Epidermal melanocyte (primary cell): ENCODE data around the gene CBFA2T3.

ENCODE experiments used
- DNase-seq: peaks from one replicate; pipeline ENCODE4 v3.0.0; 2011; ENCODE audit warnings: low spot score; ENCODE audit not compliant: insufficient read length

CBFA2T3 gene

GRCh38 chr16:88963583-88963982 is 13.4 kb downstream of the CBFA2T3 start:
- DNase-seq, result no peak

- no peak for DNase-seq
Measured at GRCh38 chr16:88962478-88963152, 14.4 kb downstream of the CBFA2T3 start.

- no peak for DNase-seq
Measured at GRCh38 chr16:88961011-88961410, 16.0 kb downstream of the CBFA2T3 start.

GRCh38 chr16:88960516-88960915 is 16.5 kb downstream of the CBFA2T3 start:
- no peak for DNase-seq

GRCh38 chr16:88959022-88959421 is 18.0 kb downstream of the CBFA2T3 start:
- DNase-seq, result no peak

- no peak for DNase-seq
Measured at GRCh38 chr16:88957887-88958577, 19.0 kb downstream of the CBFA2T3 start.

- no peak for DNase-seq
Measured at GRCh38 chr16:88957433-88957767, 19.6 kb downstream of the CBFA2T3 start.

GRCh38 chr16:88956546-88957432 is 20.2 kb downstream of the CBFA2T3 start:
- no peak for DNase-seq

GRCh38 chr16:88955906-88956305 is 21.1 kb downstream of the CBFA2T3 start:
- DNase-seq, result no peak

- no peak for DNase-seq
Measured at GRCh38 chr16:88953003-88953690, 23.9 kb downstream of the CBFA2T3 start.

GRCh38 chr16:88951989-88952388 is 25.0 kb downstream of the CBFA2T3 start:
- no peak for DNase-seq

GRCh38 chr16:88951501-88951900 is 25.5 kb downstream of the CBFA2T3 start:
- DNase-seq, result no peak

GRCh38 chr16:88948781-88949490 is 28.1 kb downstream of the CBFA2T3 start:
- DNase-seq, result no peak

GRCh38 chr16:88945473-88945872 is 31.5 kb downstream of the CBFA2T3 start:
- no peak for DNase-seq

GRCh38 chr16:88943741-88944140 is 33.3 kb downstream of the CBFA2T3 start:
- DNase-seq, result no peak

- no peak for DNase-seq
Measured at GRCh38 chr16:88943131-88943664, 33.8 kb downstream of the CBFA2T3 start.

GRCh38 chr16:88941913-88942909 is 34.8 kb downstream of the CBFA2T3 start:
- peak; percentile 65 for DNase-seq

GRCh38 chr16:88940862-88941817 is 35.9 kb downstream of the CBFA2T3 start:
- DNase-seq, result no peak
